Measurements from ENCODE around the gene SDC4. TPM values are rescaled to one million over a fixed set of nuclear protein-coding genes. Genes with fewer than 3 reads are reported as not detected.

Gene SDC4
- total and polyA plus RNA-seq, 9 of the 15 experiments (the other 6 are each of a cell fraction or from before 2014, with no cell fraction given): 2.1 to 10.7 (median 6.3) TPM

DNA sequence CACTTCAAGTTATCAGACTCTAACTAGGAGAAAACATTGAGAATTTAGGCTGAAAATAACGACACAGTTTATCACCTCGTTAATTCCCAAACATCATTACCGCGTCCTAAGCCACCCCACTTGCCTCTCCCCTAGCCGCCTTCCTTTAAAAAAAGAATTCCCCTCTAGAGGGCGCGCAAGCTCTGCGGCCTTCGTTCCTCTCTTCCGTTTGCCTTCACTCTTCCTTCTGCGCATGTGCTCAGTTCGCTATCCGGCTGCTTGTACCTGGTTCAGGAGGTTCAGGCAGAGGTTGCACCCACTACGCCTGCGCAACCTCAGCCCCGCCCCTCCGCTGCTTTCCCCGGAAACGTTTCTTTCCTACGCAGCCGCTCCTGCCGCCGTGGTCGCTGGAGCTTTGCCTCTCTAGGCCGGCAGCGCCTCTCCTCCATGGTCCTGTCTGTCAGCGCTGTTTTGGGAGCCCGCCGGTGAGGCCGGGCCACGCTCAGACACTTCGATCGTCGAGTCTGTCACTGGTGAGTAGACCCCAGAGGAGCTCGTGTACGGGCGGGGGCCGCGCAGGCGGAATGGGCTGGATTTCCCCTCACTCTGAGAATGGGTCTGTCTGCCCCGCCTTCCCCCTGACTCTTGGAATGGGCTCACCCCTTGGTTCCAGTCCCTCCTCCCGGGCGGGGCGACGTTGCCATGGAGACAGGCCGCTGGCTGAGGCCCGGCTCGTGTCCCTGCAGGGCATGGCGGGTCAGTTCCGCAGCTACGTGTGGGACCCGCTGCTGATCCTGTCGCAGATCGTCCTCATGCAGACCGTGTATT is 14.8 kb upstream of the SDC4 start, which contains the start of gene SYS1 (continued):
- TF ChIP-seq CHD7 (IDR thresholded peaks at IDR 0.05; ENCODE audit: low read depth, low read length): no peak
- TF ChIP-seq ZSCAN29 (IDR thresholded peaks at IDR 0.05): no peak
- peak; percentile 100 for TF ChIP-seq NRF1 (conservative IDR thresholded peaks at IDR 0.05 in 1 of 2, IDR thresholded peaks at IDR 0.05 in 1 of 2)
- TF ChIP-seq, protein P1, sequence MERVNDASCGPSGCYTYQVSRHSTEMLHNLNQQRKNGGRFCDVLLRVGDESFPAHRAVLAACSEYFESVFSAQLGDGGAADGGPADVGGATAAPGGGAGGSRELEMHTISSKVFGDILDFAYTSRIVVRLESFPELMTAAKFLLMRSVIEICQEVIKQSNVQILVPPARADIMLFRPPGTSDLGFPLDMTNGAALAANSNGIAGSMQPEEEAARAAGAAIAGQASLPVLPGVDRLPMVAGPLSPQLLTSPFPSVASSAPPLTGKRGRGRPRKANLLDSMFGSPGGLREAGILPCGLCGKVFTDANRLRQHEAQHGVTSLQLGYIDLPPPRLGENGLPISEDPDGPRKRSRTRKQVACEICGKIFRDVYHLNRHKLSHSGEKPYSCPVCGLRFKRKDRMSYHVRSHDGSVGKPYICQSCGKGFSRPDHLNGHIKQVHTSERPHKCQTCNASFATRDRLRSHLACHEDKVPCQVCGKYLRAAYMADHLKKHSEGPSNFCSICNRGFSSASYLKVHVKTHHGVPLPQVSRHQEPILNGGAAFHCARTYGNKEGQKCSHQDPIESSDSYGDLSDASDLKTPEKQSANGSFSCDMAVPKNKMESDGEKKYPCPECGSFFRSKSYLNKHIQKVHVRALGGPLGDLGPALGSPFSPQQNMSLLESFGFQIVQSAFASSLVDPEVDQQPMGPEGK (CRISPR knock-in tag; IDR thresholded peaks at IDR 0.05; ENCODE audit: borderline replicate concordance): no peak
- TF ChIP-seq CCAR2 (IDR thresholded peaks at IDR 0.05; ENCODE audit: low read depth, low read length): no peak
- TF ChIP-seq, protein P2, sequence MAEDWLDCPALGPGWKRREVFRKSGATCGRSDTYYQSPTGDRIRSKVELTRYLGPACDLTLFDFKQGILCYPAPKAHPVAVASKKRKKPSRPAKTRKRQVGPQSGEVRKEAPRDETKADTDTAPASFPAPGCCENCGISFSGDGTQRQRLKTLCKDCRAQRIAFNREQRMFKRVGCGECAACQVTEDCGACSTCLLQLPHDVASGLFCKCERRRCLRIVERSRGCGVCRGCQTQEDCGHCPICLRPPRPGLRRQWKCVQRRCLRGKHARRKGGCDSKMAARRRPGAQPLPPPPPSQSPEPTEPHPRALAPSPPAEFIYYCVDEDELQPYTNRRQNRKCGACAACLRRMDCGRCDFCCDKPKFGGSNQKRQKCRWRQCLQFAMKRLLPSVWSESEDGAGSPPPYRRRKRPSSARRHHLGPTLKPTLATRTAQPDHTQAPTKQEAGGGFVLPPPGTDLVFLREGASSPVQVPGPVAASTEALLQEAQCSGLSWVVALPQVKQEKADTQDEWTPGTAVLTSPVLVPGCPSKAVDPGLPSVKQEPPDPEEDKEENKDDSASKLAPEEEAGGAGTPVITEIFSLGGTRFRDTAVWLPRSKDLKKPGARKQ (CRISPR knock-in tag; IDR thresholded peaks at IDR 0.05): no peak
- TF ChIP-seq TCF15 (CRISPR knock-in tag; IDR thresholded peaks at IDR 0.05): no peak
- TF ChIP-seq TOE1 (IDR thresholded peaks at IDR 0.05; ENCODE audit: borderline replicate concordance): peak; percentile 77; the same call in 1 of the 2 replicates
- TF ChIP-seq TOE1 (CRISPR knock-in tag; IDR thresholded peaks at IDR 0.05; ENCODE audit: borderline replicate concordance, low read depth): 0 out of 2 replicates have a peak, but pooled peaks have one; percentile 41
- TF ChIP-seq ZNF511 (CRISPR knock-in tag; IDR thresholded peaks at IDR 0.05): no peak

Measured in K562 (cell line).